Activated CD4-positive, alpha-beta T cell treated with anti-CD3 and anti-CD28 coated beads, Interleukin-2, amount 50 U/mL, for 48 hours (primary cell): ENCODE data around the gene ACKR2.
A peak's percentile ranks its signal among the peaks of the same experiment; 100 is the strongest.

Source experiments
- DNase-seq, 2 experiments: peaks; one replicate each; pipeline ENCODE4 v3.0.0-alpha.2; 2020

Gene ACKR2

DNA sequence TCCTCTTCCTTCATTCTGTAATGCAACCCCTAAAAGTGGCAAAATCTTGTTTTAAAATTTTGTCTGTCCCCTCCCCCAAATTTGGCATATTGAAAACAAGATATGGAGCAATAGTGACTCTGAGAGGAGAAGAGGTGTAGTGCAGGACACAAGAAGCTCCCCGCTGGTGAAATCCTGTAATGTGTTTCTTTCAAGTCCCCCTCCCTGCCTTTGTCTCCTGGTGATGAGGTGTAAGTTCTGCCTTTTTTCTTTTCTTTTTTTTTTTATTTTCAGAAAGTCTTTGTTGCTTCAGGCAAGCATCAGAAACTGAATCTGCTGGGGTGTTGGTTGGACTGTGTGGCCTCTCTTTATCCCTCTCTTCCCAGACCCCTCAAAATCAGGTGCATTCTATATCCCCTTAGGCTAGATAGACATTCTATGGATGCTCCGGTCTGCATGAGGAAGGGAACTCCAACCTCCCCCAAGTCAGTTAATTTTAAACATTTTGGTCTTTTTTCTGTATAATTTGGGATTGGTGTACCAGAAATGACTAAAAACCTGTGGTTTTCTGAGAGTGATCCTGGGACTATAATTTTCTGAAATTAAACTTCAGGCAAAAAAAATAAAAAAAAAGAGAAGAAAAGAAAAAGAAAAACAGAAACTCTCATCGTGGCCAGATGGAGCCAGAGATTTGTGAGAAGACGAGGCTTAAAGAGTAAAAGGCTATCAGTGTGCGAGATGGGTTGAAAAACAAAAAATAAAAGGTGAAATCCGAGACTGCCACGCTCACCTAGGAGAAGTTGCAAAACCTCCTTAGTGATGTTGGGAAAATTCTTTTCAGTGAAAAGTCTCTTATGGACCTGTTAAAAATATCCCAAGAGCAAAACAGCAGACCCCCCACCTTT, 21.4 kb downstream of the ACKR2 start:
- DNase-seq, result no peak

DNA sequence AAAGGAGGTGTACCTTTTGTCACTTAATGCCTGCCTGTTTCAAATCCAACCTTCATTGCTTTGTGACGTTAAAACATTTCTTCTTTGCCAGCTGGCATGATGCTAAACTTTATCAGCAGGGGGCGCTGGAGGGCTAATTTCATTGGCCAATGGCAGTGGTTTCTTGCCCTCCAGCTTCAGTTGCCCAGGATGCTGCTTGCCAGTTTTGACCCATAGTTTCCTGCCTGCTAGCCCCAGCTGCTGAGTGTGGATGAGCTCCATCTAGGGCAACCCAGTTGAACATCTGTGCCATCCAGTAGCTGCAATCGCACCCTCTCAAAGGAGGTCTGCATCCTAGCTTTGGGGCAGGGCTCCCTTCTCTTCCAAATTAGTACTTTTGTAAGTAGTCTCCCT, 22.1 kb downstream of the ACKR2 start:
- peak; percentile 83 to 88 for DNase-seq

GRCh38 chr3:42836150-42837123, 27.2 kb downstream of the ACKR2 start:
- DNase-seq, result no peak

GRCh38 chr3:42838571-42838970, 29.3 kb downstream of the ACKR2 start:
- no peak for DNase-seq

GRCh38 chr3:42839616-42840015, 30.4 kb downstream of the ACKR2 start:
- DNase-seq, result no peak

DNA sequence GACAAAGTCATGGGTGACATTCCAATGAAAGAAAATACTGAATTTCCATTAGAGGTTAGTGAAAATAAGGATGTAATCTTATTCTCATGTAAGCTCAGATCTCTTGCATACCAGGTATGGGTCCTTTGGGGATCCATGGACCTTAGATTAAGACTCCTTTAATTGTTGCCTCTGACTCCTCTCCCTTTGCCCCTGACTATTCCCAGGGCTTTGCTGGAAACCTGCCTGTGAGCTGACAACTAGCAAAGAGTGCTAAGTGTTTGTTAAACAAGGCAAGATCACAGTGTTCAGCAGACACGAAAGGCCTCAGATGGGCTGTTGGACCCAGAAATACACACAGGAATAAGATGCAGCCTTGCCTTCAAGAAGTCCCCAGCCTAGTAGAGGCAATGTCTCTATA, 32.1 kb downstream of the ACKR2 start:
- DNase-seq, result no peak

- no peak for DNase-seq
Observed at GRCh38 chr3:42843713-42844411, 34.6 kb downstream of the ACKR2 start.

GRCh38 chr3:42844412-42844713, 35.1 kb downstream of the ACKR2 start:
- no peak for DNase-seq

- no peak for DNase-seq
Observed at GRCh38 chr3:42844815-42845214, 35.6 kb downstream of the ACKR2 start.

DNA sequence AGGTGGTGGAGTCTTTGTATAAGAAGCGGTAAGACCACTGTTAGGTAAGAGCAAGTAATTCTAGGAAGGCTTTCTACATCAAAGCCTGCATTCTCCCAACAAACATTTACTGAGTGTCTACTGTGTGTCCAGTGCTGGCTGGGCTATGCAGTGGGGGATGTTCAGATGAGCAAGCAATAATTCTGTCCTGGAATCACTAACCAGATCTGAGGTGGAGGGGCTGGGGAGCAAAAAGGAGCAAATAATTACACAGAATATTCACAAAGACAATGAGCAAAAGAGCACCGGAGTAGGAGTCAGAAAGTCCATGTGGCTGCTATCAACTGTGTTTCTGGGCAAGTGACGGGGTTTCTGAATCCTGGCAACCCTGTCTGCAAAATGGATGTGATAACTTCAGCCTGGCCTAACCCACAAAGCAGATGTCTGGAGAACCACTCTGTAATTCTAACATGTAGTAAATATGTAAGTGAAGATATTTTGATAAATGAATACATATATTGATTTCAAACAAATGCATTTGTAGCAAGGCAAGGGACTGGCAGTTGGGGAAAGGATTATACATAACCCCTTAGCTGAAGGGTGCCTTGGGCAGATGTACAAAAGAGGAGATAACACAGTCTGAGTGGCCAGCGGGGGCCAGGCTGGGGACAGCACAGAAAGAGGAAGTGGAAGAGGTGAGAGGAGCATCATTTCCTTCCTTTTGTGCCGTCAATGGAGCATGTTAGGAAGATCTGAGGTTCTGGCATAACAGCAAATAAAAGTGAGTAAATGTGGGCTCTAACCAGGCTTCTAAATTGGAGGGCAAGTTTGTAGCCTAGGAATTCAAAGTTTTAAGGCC, 37.7 kb downstream of the ACKR2 start:
- DNase-seq, result no peak

DNA sequence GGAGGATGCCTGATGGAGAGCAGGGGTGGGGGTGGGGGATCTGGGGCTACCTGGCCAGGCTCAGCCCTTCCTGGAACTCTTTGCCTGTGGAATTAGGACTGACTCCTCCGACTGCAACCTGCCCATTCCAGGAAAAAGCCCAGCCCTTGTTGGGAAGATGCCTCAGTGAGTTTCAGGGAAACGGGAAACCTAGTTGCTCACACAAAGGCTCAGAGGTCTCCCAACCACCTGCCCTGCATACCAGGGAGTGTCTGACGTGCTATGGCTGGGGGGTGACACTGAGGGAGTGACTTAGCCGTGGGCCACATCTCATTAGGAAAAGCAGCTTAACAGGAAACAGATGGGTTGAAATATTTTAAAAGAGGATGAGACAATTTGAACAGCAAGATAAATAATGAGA, 38.5 kb downstream of the ACKR2 start:
- no peak for DNase-seq

GRCh38 chr3:42849017-42849416, 39.8 kb downstream of the ACKR2 start:
- no peak for DNase-seq

GRCh38 chr3:42850263-42850662, 41.0 kb downstream of the ACKR2 start:
- DNase-seq, result no peak

GRCh38 chr3:42851228-42851834, 42.1 kb downstream of the ACKR2 start:
- DNase-seq, result no peak

- no peak for DNase-seq
Observed at GRCh38 chr3:42852441-42852840, 43.2 kb downstream of the ACKR2 start.

DNA sequence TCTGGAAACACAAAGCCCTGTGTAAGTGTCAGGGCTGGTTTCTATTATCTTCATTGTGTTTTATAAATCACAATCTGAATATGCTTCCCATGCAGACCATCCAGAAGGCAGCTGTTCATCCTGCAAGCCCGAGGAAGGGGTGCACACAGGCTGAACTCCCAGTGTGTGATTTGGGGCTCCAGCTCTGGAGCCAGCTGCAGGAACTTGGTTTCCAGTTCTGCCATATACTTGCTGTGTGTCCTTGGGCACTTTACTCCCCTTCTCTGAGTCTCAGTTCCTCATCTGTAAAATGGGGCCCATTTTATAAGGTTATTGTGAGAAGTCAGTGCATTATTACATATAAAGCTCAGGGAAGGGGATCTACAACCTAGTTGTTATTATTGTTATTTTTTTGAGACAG, 43.8 kb downstream of the ACKR2 start:
- no peak for DNase-seq

- no peak for DNase-seq
Observed at GRCh38 chr3:42853739-42854302, 44.6 kb downstream of the ACKR2 start.

GRCh38 chr3:42855219-42855546, 45.9 kb downstream of the ACKR2 start:
- DNase-seq, result no peak

- no peak for DNase-seq
Observed at GRCh38 chr3:42855547-42856380, 46.5 kb downstream of the ACKR2 start.

GRCh38 chr3:42856544-42856943, 47.3 kb downstream of the ACKR2 start:
- DNase-seq, result no peak
